AG09319 (cell line): Measurements from ENCODE around the gene HERPUD2.
"Not testable (repeated sequence)": the region's sequence is repeated elsewhere in the genome, so short reads cannot be mapped to it uniquely, and the experiment has no call there.

Experiments used
- DNase-seq: peaks from one replicate; pipeline ENCODE4 v3.0.0-alpha.2; 2010; ENCODE audit warnings: low read depth; ENCODE audit errors: extremely low read depth
- TF ChIP-seq, protein P1 (sequence below): IDR thresholded peaks from 2 replicates; pipeline ENCODE4 v1.5.1; 2011; ENCODE audit warnings: low read depth, mild to moderate bottlenecking, inconsistent platforms, low read length, moderate library complexity

HERPUD2 gene

DNA sequence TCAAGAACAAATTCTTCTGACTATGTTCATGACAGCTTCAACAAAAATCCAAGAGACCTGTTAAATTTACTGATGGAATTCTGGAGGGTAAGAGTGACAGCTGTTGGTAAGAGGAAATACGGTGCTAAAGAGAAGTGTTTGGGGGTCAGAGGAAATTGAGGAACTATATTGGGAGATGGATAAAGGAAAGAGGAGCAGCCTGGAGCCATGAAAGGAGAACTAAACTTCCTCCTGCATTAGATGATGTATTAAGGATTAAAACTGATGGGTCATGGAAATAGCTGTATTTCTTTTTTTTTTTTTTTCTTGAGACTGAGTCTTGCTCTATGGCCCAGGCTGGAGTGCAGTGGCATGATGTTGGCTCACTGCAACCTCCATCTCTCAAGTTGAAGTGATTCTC lies 95.3 kb downstream of the HERPUD2 start:
- TF ChIP-seq, protein P1, sequence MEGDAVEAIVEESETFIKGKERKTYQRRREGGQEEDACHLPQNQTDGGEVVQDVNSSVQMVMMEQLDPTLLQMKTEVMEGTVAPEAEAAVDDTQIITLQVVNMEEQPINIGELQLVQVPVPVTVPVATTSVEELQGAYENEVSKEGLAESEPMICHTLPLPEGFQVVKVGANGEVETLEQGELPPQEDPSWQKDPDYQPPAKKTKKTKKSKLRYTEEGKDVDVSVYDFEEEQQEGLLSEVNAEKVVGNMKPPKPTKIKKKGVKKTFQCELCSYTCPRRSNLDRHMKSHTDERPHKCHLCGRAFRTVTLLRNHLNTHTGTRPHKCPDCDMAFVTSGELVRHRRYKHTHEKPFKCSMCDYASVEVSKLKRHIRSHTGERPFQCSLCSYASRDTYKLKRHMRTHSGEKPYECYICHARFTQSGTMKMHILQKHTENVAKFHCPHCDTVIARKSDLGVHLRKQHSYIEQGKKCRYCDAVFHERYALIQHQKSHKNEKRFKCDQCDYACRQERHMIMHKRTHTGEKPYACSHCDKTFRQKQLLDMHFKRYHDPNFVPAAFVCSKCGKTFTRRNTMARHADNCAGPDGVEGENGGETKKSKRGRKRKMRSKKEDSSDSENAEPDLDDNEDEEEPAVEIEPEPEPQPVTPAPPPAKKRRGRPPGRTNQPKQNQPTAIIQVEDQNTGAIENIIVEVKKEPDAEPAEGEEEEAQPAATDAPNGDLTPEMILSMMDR, result no peak
- no peak for DNase-seq

GRCh38 chr7:35599061-35599460 lies 95.9 kb downstream of the HERPUD2 start:
- no peak for DNase-seq
- TF ChIP-seq, protein P1, result no peak

DNA sequence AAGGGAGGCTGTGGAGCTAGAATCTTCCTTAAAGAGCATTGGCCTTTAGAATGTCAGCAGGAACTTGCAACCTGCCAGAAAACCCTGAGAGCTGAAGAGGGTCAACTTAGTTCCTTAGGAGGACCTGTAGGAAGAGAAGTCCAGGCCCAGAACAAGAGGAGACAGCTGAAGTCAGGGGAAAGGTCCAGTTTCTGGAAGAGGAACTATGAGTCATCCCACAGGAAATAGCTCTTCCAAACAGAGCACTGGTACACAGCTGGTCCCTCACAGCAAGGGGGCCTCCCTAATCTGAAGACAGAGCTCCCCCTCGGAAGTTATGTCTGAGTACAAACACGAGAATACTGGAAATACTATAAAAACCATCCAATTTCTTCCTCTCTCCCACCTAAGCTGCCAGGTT lies 98.9 kb downstream of the HERPUD2 start:
- TF ChIP-seq, protein P1, result no peak
- DNase-seq, result no peak

GRCh38 chr7:35593899-35594298 lies 101.0 kb downstream of the HERPUD2 start:
- DNase-seq, result no peak
- TF ChIP-seq, protein P1, result peak; percentile 4; the same call in 1 of the 2 replicates

GRCh38 chr7:35588647-35589046 lies 106.3 kb downstream of the HERPUD2 start:
- TF ChIP-seq, protein P1, result no peak
- DNase-seq, result no peak

DNA sequence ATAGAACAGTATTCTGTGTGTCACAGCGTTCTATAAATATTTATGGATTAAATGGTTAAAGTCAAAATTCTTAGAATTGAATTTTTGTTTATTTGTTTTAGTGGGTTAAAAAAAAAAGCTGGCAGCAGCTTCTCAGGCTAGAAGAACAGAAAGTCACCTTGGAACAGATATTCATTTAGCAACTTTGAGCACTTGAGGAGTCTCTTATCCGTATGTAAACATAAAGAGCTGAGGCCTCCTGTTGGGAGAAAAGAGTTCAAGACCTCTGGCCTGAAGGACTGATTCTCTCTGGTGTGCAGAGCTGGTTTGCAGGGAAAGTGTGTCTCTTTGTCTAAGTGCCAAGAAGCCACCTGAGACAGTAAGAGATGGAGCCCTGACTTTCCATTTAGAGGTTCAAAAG lies 109.9 kb downstream of the HERPUD2 start:
- DNase-seq, result no peak
- TF ChIP-seq, protein P1, result no peak

- DNase-seq, result not testable (repeated sequence)
Measured at GRCh38 chr7:35584533-35584932, 110.4 kb downstream of the HERPUD2 start.
